HEK293T (cell line): ENCODE results near the gene EML5.

Source experiments
- CTCF ChIA-PET: fragments of 350-600 bp; formaldehyde crosslinking; extraction: SDS; loops from one replicate; lab custom pipeline; 2021; ENCODE audit warnings: antibody characterized with exemption, inconsistent platforms; lab: Yijun Ruan, JAX
- POLR2A ChIA-PET: fragments of 350-600 bp; formaldehyde crosslinking; extraction: SDS; loops from one replicate; lab custom pipeline; 2020; ENCODE audit warnings: antibody characterized with exemption, inconsistent platforms; lab: Yijun Ruan, JAX
- DNase-seq: peaks from one replicate; pipeline ENCODE4 v3.0.0; 2012; ENCODE audit warnings: mixed read lengths; ENCODE audit errors: extremely low spot score
- ARNT ChIP-seq: fragments of 450-650 bp; IDR thresholded peaks from 2 replicates; pipeline ENCODE4 v1.6.1; 2017; ENCODE audit warnings: mild to moderate bottlenecking
- BHLHE40 ChIP-seq: fragments of 450-650 bp; IDR thresholded peaks from 2 replicates; pipeline ENCODE4 v1.6.1; 2016; ENCODE audit warnings: mild to moderate bottlenecking, moderate library complexity, borderline replicate concordance
- CTBP1 ChIP-seq: fragments of 450-650 bp; IDR thresholded peaks from 2 replicates; pipeline ENCODE4 v1.6.1; 2016; ENCODE audit warnings: borderline replicate concordance
- ELF4 ChIP-seq: fragments of 450-650 bp; IDR thresholded peaks from 2 replicates; pipeline ENCODE4 v1.6.1; 2017; ENCODE audit warnings: antibody characterized with exemption
- FOXA1 ChIP-seq: fragments of 450-650 bp; IDR thresholded peaks from 2 replicates; pipeline ENCODE4 v1.6.1; 2016; ENCODE audit warnings: mild to moderate bottlenecking
- FOXK2 ChIP-seq: fragments of 450-650 bp; IDR thresholded peaks from 2 replicates; pipeline ENCODE4 v1.6.1; 2016; ENCODE audit warnings: mild to moderate bottlenecking
- FOXM1 ChIP-seq: fragments of 450-650 bp; IDR thresholded peaks from 2 replicates; pipeline ENCODE4 v1.6.1; 2017; ENCODE audit warnings: mild to moderate bottlenecking, borderline replicate concordance
- HDGF ChIP-seq: fragments of 450-650 bp; IDR thresholded peaks from 2 replicates; pipeline ENCODE4 v1.6.1; 2017; ENCODE audit warnings: antibody characterized with exemption, borderline replicate concordance
- L3MBTL2 ChIP-seq: fragments of 450-650 bp; conservative IDR thresholded peaks from 2 replicates; pipeline ENCODE4 v1.6.1; 2016; ENCODE audit warnings: mild to moderate bottlenecking
- LEF1 ChIP-seq: fragments of 450-650 bp; IDR thresholded peaks from 2 replicates; pipeline ENCODE4 v1.6.1; 2017; ENCODE audit warnings: mild to moderate bottlenecking, borderline replicate concordance
- NFRKB ChIP-seq: fragments of 450-650 bp; IDR thresholded peaks from 2 replicates; pipeline ENCODE4 v1.6.1; 2016; ENCODE audit warnings: mild to moderate bottlenecking, moderate library complexity
- PKNOX1 ChIP-seq: fragments of 450-650 bp; IDR thresholded peaks from 2 replicates; pipeline ENCODE4 v1.6.1; 2016
- SP1 ChIP-seq: fragments of 450-650 bp; IDR thresholded peaks from 2 replicates; pipeline ENCODE4 v1.6.1; 2017
- SUZ12 ChIP-seq: fragments of 450-650 bp; IDR thresholded peaks from 2 replicates; pipeline ENCODE4 v1.6.1; 2016; ENCODE audit warnings: mild to moderate bottlenecking
- TARDBP ChIP-seq: fragments of 450-650 bp; IDR thresholded peaks from 2 replicates; pipeline ENCODE4 v1.6.1; 2016
- ZNF384 ChIP-seq: fragments of 450-650 bp; IDR thresholded peaks from 2 replicates; pipeline ENCODE4 v1.6.1; 2016

Gene EML5

DNA sequence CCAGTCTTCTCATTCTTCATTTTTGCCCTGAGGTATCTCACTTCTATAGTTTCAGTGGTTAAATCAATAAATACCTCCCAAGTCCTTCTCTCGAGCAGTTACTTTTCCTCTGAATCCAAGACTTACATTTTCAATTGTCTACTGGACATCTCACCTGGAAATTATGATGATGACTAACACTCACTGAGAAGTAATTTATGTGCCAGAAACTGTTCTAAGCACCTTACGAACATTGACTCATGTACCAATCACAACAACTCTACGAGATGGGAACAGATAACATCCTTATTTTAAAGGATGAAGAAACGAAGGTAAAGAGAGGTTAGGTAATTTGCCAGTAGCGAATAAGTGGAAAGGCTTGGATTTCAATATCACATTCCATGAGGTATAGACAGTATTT lies 94.1 kb downstream of the EML5 start:
- TF ChIP-seq FOXA1 (no peak), HDGF (no peak), SUZ12 (no peak), LEF1 (no peak), PKNOX1 (no peak), L3MBTL2 (no peak), FOXM1 (no peak), CTBP1 (no peak), NFRKB (no peak)
- no peak for DNase-seq
- ChIA-PET CTCF (no interaction called here), POLR2A (no interaction called here)

- no peak for DNase-seq
- TF ChIP-seq L3MBTL2 = no peak
- TF ChIP-seq ELF4 = no peak
- TF ChIP-seq PKNOX1 = no peak
- TF ChIP-seq ZNF384 = no peak
- no peak for TF ChIP-seq TARDBP
- TF ChIP-seq FOXK2 = no peak
- no peak for TF ChIP-seq CTBP1
- TF ChIP-seq SP1 = no peak
- TF ChIP-seq NFRKB = no peak
- TF ChIP-seq BHLHE40 = no peak
- no peak for TF ChIP-seq HDGF
- TF ChIP-seq LEF1 = no peak
- no peak for TF ChIP-seq ARNT
- TF ChIP-seq SUZ12 = no peak
- no peak for TF ChIP-seq FOXA1
- TF ChIP-seq FOXM1 = no peak
- ChIA-PET POLR2A (no interaction called here), CTCF (no interaction called here)
Observed at GRCh38 chr14:88695870-88696269, 96.9 kb downstream of the EML5 start.

DNA sequence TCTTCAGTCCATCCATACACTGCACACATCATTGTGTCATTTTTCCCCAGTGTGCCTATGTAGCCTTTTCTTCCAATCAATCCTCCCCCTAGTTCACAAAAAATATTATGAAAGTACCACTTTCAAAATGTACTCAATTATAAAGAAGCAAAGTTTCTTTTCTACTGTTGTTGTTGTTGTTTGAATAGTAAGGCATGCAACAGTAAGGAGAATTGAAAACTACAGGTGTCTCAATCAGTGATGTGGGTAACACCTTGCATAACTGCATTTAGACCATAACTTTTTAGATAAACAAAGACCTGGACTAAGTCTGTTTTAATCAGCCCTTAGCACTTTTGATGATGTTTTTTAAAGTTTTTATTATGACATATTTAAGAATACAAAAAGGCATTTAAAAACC lies 104.4 kb downstream of the EML5 start:
- TF ChIP-seq FOXA1 (no peak), FOXM1 (no peak), NFRKB (no peak), LEF1 (no peak), FOXK2 (no peak), SUZ12 (no peak), ELF4 (no peak), PKNOX1 (no peak)
- CTCF ChIA-PET = no interaction called here
- no peak for DNase-seq
- POLR2A ChIA-PET = no interaction called here

GRCh38 chr14:88683119-88683518 lies 109.6 kb downstream of the EML5 start:
- no peak for TF ChIP-seq PKNOX1
- TF ChIP-seq FOXM1 = no peak
- no peak for TF ChIP-seq ARNT
- no peak for TF ChIP-seq ELF4
- no peak for TF ChIP-seq FOXA1
- TF ChIP-seq BHLHE40 = no peak
- CTCF ChIA-PET = interaction anchor here (0.6 kb wide), 1 partner anchor 494 kb away, joined by 3 read pairs; no protein-coding TSS in a partner anchor
- POLR2A ChIA-PET = no interaction called here
- no peak for DNase-seq

DNA sequence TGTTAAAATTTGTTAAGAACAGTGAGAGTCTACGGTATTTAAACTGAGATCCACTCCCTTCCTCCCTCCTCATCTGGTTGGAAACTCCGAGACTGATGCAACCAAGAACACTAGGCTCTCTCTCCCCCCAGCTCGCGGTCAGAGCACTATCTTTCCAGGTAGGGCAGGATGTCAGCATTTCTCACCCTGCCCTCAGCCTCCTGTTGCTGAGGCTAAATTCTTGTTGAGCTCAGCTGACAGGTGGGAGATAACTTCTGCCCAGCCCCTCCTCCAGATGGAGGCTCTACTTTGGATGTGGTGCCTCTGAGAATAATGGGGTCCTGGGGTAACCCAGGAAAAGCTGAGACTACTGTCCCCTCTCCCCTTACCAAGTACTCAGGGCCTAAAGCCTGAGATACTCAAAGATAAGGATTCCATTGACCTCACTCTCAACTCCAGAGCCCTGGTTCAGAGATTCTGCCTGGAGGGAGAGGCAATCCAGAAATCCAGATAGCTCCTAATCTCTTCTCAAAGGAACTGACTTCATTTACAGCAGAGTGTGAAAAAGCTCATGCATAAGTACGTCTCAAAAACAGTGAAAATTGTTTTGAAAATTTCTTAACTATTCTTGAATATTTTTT lies 110.1 kb downstream of the EML5 start:
- POLR2A ChIA-PET = no interaction called here
- CTCF ChIA-PET = interaction anchor here (0.6 kb wide), 1 partner anchor 494 kb away, joined by 3 read pairs; no protein-coding TSS in a partner anchor

More for the DNA sequence above, 110.1 kb downstream of the EML5 start:
- DNase-seq = no peak
- TF ChIP-seq FOXK2 (no peak), ZNF384 (no peak), TARDBP (no peak), FOXA1 (no peak), ELF4 (no peak), ARNT (no peak), SP1 (no peak), NFRKB (no peak), LEF1 (no peak), FOXM1 (no peak), L3MBTL2 (no peak)
